Adrenal gland (tissue), 5 donors: ENCODE data around the gene NDUFS4.

Source experiments
- CTCF ChIP-seq, 6 experiments: fragments of 450-650 bp in 4 of 6; fragments of 200-600 bp in 2 of 6; sonication (generic) in 1 of 6; IDR thresholded peaks; 1 replicate in 5 of 6; 2 replicates in 1 of 6; pipeline versions ENCODE4 v1.5.1 to v1.8.0; 2016 to 2021; ENCODE audit warnings: antibody characterized with exemption in 6 of 6, mild to moderate bottlenecking in 2 of 6, moderate library complexity in 1 of 6
- POLR2A ChIP-seq, 2 donors: fragments of 450-650 bp; IDR thresholded peaks; one replicate each; pipeline ENCODE4 v1.6.1; 2017; ENCODE audit warnings: antibody characterized with exemption in 2 of 2, mild to moderate bottlenecking in 2 of 2, moderate library complexity in 1 of 2
- donor health status: DM: no; HTN: no; CAD: no.

GRCh38 chr5:53578854-53579253, 18.4 kb downstream of the NDUFS4 start:
- TF ChIP-seq CTCF (IDR thresholded peaks at IDR 0.05) = no peak
- TF ChIP-seq POLR2A (IDR thresholded peaks at IDR 0.05) = no peak
